ENCODE results near the gene STK24. TPM values are rescaled to one million over a fixed set of nuclear protein-coding genes. Genes with fewer than 3 reads are reported as not detected.

Gene STK24
- total RNA-seq, 1 donor from 2014 or later, result 66.2 TPM

DNA sequence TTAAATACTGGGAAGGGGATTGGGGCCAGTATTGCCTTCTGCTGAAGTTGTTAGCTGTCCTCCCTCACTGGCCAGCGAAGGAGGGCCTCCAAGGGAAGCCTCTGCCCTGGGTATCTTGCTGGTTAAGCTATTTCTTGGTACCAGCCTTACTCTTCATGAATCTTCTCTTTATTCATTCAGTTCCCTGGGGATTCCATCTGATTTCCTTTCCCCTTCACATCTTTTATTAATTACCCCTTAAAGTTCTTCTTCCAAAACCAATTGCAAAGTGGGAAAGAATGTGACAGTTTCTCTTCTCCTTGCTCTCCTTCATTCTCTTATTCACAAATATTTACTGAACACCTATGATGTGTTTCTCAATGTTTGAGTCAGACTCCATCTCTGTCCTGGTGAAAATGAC lies 36.7 kb upstream of the STK24 start:
- no peak overlapping the region for H3K27ac ChIP-seq (replicated peaks)
- H3K4me3 ChIP-seq, result no peak overlapping the region
- H3K36me3 ChIP-seq, result no peaks in the 10 kb centered on the region
- no peaks in the 10 kb centered on the region for H3K27me3 ChIP-seq (ENCODE audit: low read depth)
- TF ChIP-seq, protein P1, sequence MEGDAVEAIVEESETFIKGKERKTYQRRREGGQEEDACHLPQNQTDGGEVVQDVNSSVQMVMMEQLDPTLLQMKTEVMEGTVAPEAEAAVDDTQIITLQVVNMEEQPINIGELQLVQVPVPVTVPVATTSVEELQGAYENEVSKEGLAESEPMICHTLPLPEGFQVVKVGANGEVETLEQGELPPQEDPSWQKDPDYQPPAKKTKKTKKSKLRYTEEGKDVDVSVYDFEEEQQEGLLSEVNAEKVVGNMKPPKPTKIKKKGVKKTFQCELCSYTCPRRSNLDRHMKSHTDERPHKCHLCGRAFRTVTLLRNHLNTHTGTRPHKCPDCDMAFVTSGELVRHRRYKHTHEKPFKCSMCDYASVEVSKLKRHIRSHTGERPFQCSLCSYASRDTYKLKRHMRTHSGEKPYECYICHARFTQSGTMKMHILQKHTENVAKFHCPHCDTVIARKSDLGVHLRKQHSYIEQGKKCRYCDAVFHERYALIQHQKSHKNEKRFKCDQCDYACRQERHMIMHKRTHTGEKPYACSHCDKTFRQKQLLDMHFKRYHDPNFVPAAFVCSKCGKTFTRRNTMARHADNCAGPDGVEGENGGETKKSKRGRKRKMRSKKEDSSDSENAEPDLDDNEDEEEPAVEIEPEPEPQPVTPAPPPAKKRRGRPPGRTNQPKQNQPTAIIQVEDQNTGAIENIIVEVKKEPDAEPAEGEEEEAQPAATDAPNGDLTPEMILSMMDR (IDR thresholded peaks at IDR 0.05; ENCODE audit: borderline replicate concordance), result no peak
- H3K9me3 ChIP-seq (replicated peaks), result no peaks in the 10 kb centered on the region
- no peaks in the 10 kb centered on the region for H3K4me1 ChIP-seq
- DNase-seq, result no peak
- intact Hi-C loops (cut with micrococcal nuclease), result no loop called here

DNA sequence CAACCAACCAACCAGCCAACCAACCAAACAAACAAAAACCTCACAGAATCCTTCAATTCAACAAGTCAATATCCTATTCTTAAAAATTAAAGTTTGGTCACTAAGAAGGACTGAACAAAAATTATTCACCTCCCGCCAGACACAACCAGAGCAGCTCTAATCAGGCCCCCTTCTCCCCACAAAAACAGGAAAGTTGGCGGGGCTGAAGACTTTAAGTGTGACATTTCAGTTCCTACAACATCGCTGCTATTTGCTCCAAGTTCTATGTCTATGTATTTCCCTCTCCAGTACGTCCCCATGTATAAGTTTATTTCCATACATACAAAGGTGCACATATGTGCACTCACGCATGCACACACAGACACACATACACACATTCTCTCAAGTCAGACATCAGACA lies 32.8 kb upstream of the STK24 start:
- Histone ChIP-seq H3K36me3 (no peaks in the 10 kb centered on the region), H3K4me1 (no peaks in the 10 kb centered on the region), H3K27me3 (ENCODE audit: low read depth) (no peaks in the 10 kb centered on the region), H3K4me3 (no peak overlapping the region), H3K27ac (replicated peaks) (no peak overlapping the region), H3K9me3 (replicated peaks) (no peaks in the 10 kb centered on the region)
- TF ChIP-seq, protein P1 (IDR thresholded peaks at IDR 0.05; ENCODE audit: borderline replicate concordance), result no peak
- intact Hi-C loops (cut with micrococcal nuclease), result no loop called here
- no peak for DNase-seq

DNA sequence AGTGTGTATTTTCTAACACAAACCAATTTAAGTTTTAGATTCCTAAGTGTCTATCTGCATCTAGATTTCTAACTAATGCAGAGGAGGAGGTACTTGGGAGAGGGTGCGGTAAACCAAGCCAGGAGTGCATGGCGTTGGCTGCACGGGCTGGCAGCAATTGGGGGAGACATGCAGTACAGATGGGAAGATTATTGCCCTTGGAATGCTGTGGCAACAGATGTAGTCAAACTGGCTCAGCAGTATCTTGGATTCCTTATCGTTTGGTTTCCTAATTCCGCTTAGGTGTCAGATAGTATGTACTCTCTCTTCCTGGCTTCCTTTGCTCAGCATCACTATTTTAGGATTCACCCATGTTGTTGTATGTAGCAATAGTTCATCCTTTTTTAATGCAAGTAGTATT lies 29.4 kb upstream of the STK24 start:
- Histone ChIP-seq H3K36me3 (no peaks in the 10 kb centered on the region), H3K4me1 (no peaks in the 10 kb centered on the region), H3K27ac (replicated peaks) (no peak overlapping the region), H3K27me3 (ENCODE audit: low read depth) (no peaks in the 10 kb centered on the region), H3K9me3 (replicated peaks) (no peaks in the 10 kb centered on the region), H3K4me3 (no peak overlapping the region)
- no peak for DNase-seq
- intact Hi-C loops (cut with micrococcal nuclease), result no loop called here
- TF ChIP-seq, protein P1 (IDR thresholded peaks at IDR 0.05; ENCODE audit: borderline replicate concordance), result no peak

DNA sequence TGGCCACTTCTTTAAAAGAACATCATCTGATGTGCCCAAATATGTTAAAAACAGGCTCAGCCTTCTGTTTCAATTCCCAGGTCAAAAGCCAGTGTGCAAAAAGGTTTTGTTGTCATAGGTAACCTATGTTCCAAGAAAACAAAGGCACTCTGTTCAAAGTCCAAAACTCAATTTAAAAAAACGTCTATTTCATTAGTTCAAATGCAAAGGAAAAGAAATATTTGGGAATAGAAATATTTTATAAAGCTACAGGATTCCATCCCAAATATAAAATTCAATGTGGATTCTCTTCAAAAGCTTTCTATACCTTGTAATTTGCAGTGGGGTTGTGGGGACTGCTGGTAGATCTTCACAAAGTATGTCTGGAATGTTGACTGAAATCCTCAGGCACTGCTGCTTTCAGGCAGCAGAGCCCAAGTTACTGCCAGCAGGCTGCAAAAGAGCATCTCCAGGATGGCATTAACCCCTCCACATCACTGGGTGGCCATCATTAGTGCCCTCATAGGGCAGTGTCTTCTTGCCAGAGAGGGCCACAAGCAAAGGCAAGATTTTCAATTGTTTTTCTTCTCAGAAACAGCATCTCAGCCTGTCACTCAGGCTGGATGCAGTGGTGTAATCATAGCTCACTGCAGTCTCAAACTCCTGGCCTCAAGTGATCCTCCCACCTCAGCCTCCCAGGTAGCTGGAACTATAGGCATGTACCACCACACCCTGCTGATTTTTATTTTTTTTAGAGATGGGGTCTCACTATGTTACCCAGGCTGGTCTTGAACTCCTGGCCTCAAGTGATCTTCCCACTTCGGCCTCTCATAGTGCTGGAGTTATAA lies 22.8 kb upstream of the STK24 start:
- Histone ChIP-seq H3K27me3 (ENCODE audit: low read depth) (no peaks in the 10 kb centered on the region), H3K4me1 (no peaks in the 10 kb centered on the region), H3K9me3 (replicated peaks) (no peaks in the 10 kb centered on the region), H3K4me3 (no peak overlapping the region), H3K36me3 (no peaks in the 10 kb centered on the region), H3K27ac (replicated peaks) (no peak overlapping the region)
- TF ChIP-seq, protein P1 (IDR thresholded peaks at IDR 0.05; ENCODE audit: borderline replicate concordance), result no peak
- no peak for DNase-seq
- intact Hi-C loops (cut with micrococcal nuclease), result no loop called here

DNA sequence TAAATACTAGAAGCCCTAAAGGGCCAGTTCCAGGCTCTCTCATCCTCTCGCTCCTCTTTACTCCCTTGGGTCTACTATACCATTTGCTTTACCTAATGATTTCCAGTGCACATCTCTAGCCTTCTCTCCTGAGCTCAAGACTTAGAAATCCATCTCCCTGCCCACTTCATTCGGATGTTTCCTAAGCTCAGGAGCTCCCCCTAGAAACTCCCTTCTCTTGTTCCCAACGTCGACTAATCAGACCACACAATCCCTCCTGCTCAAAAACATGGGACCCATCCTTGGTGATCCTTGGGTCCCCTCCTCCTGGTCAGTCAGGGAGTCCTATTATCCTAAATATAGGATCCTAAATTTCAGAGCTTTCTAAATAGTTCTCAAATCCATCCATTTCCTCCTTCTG lies 21.1 kb upstream of the STK24 start:
- intact Hi-C loops (cut with micrococcal nuclease), result no loop called here
- H3K4me1 ChIP-seq, result no peaks in the 10 kb centered on the region
- no peak overlapping the region for H3K4me3 ChIP-seq
- no peak overlapping the region for H3K27ac ChIP-seq (replicated peaks)
- DNase-seq, result no peak
- TF ChIP-seq, protein P1 (IDR thresholded peaks at IDR 0.05; ENCODE audit: borderline replicate concordance), result peak; percentile 42
- H3K36me3 ChIP-seq, result no peaks in the 10 kb centered on the region
- H3K9me3 ChIP-seq (replicated peaks), result no peaks in the 10 kb centered on the region
- H3K27me3 ChIP-seq (ENCODE audit: low read depth), result no peaks in the 10 kb centered on the region

Data from left ventricle myocardium inferior (tissue), 1 donor.